ENCODE measurements around the gene METTL15. TPM values are rescaled to one million over a fixed set of nuclear protein-coding genes. Genes with fewer than 3 reads are reported as not detected.
"Not testable (repeated sequence)": the region's sequence is repeated elsewhere in the genome, so short reads cannot be mapped to it uniquely, and the experiment has no call there.

Gene METTL15
- total RNA-seq, result 10 to 100 TPM; 16.5 to 16.6 TPM

GRCh38 chr11:28107750-28108618, at the start of gene METTL15, which contains the start of gene KIF18A:
Gene METTL15, plus strand, starts transcription at chr11:28108388. Its CDS starts 4,947 bp downstream, at chr11:28113335.
Gene KIF18A, minus strand, starts transcription at chr11:28108156. Its CDS starts 10,209 bp downstream, at chr11:28097947.
- CTCF ChIA-PET, result no interaction called here
- Mint-ChIP-seq H3K27ac (peak within 1 kb of the TSS; percentile 100), H3K4me3 (peak within 1 kb of the TSS; percentile 99), H3K4me1 (ENCODE audit: low read depth) (peaks cover 60% of the 10 kb centered on the region), H3K9me3 (ENCODE audit: insufficient read depth) (no peaks in the 10 kb centered on the region), H3K36me3 (ENCODE audit: low read depth) (peaks cover 23% of the 10 kb centered on the region), H3K27me3 (ENCODE audit: low read depth) (no peaks in the 10 kb centered on the region)
- DNase-seq, result peak; percentile 99
- peak; percentile 88 for ATAC-seq
- POLR2A ChIA-PET, result interaction anchor here (0.7 to 1.5 kb wide), 8 partner anchors 10 to 601 kb away, joined by 3 to 12 read pairs (median 3); partner anchors contain the start of gene LIN7C

- H3K27ac Mint-ChIP-seq, result no peak overlapping the region
- ATAC-seq (no peak), DNase-seq (no peak)
- H3K4me3 Mint-ChIP-seq, result no peak overlapping the region
- no peaks in the 10 kb centered on the region for H3K4me1 Mint-ChIP-seq (ENCODE audit: low read depth)
- no peaks in the 10 kb centered on the region for H3K9me3 Mint-ChIP-seq (ENCODE audit: insufficient read depth)
- H3K27me3 Mint-ChIP-seq (ENCODE audit: low read depth), result no peaks in the 10 kb centered on the region
- H3K36me3 Mint-ChIP-seq (ENCODE audit: low read depth), result peaks cover 48% of the 10 kb centered on the region
- ChIA-PET POLR2A (no interaction called here), CTCF (no interaction called here)
These were observed 36.9 kb upstream of the METTL15 start for GRCh38 chr11:28071305-28071704.

GRCh38 chr11:28072321-28072720, 35.9 kb upstream of the METTL15 start:
- H3K4me1 Mint-ChIP-seq (ENCODE audit: low read depth), result no peaks in the 10 kb centered on the region
- no peak overlapping the region for H3K27ac Mint-ChIP-seq
- CTCF ChIA-PET, result interaction anchor here (1.1 kb wide), 1 partner anchor 12 kb away, joined by 3 read pairs; no protein-coding TSS in a partner anchor
- H3K27me3 Mint-ChIP-seq (ENCODE audit: low read depth), result no peaks in the 10 kb centered on the region
- POLR2A ChIA-PET, result interaction anchor here (0.6 kb wide), 1 partner anchor 1087 kb away, joined by 3 read pairs; no protein-coding TSS in a partner anchor
- H3K36me3 Mint-ChIP-seq (ENCODE audit: low read depth), result peaks cover 47% of the 10 kb centered on the region
- H3K9me3 Mint-ChIP-seq (ENCODE audit: insufficient read depth), result no peaks in the 10 kb centered on the region
- H3K4me3 Mint-ChIP-seq, result no peak overlapping the region
- ATAC-seq, result no peak
- no peak for DNase-seq

- H3K9me3 Mint-ChIP-seq (ENCODE audit: insufficient read depth), result no peaks in the 10 kb centered on the region
- ATAC-seq (no peak), DNase-seq (no peak)
- H3K36me3 Mint-ChIP-seq (ENCODE audit: low read depth), result peaks cover 32% of the 10 kb centered on the region
- H3K4me3 Mint-ChIP-seq, result no peak overlapping the region
- no peaks in the 10 kb centered on the region for H3K4me1 Mint-ChIP-seq (ENCODE audit: low read depth)
- CTCF ChIA-PET, result no interaction called here
- no peak overlapping the region for H3K27ac Mint-ChIP-seq
- POLR2A ChIA-PET, result no interaction called here
- no peaks in the 10 kb centered on the region for H3K27me3 Mint-ChIP-seq (ENCODE audit: low read depth)
These were observed 30.7 kb upstream of the METTL15 start for GRCh38 chr11:28077521-28077920.

GRCh38 chr11:28083118-28083517, 25.1 kb upstream of the METTL15 start:
- POLR2A ChIA-PET, result no interaction called here
- Mint-ChIP-seq H3K4me3 (no peak overlapping the region), H3K27me3 (ENCODE audit: low read depth) (no peaks in the 10 kb centered on the region), H3K9me3 (ENCODE audit: insufficient read depth) (no peaks in the 10 kb centered on the region), H3K36me3 (ENCODE audit: low read depth) (peaks cover 30% of the 10 kb centered on the region), H3K27ac (no peak overlapping the region), H3K4me1 (ENCODE audit: low read depth) (no peaks in the 10 kb centered on the region)
- ATAC-seq, result no peak
- CTCF ChIA-PET, result no interaction called here
- no peak for DNase-seq

DNA sequence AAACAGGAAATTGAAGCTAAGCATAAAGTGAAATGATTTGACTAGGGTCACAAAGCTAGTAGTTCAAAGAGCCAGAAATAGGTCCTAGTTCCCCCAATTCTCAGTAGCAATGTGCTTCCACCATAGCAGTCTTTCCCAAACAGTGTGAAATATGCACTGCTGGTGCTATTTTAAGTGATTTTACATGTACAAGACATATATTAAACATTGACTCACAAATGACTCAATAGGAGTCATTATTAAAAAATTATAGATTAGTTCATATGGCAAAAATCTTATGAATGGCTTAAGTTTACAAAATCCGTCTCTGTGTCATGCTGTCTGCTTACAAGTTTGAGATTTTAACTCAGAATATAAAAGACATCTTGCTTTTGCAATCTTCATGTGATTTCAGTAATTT, 21.6 kb upstream of the METTL15 start:
- no peak for ATAC-seq
- Mint-ChIP-seq H3K36me3 (ENCODE audit: low read depth) (peaks cover 28% of the 10 kb centered on the region), H3K27ac (no peak overlapping the region), H3K9me3 (ENCODE audit: insufficient read depth) (no peaks in the 10 kb centered on the region), H3K27me3 (ENCODE audit: low read depth) (no peaks in the 10 kb centered on the region), H3K4me1 (ENCODE audit: low read depth) (no peaks in the 10 kb centered on the region), H3K4me3 (no peak overlapping the region)
- POLR2A ChIA-PET, result no interaction called here
- DNase-seq, result no peak
- CTCF ChIA-PET, result interaction anchor here (0.6 kb wide), 1 partner anchor 601 kb away, joined by 4 read pairs; no protein-coding TSS in a partner anchor

GRCh38 chr11:28087192-28087591, 21.0 kb upstream of the METTL15 start:
- CTCF ChIA-PET, result interaction anchor here (0.6 kb wide), 1 partner anchor 601 kb away, joined by 4 read pairs; no protein-coding TSS in a partner anchor
- H3K4me3 Mint-ChIP-seq; H3K27ac Mint-ChIP-seq; H3K27me3 Mint-ChIP-seq (ENCODE audit: low read depth); POLR2A ChIA-PET; DNase-seq; H3K4me1 Mint-ChIP-seq (ENCODE audit: low read depth); H3K9me3 Mint-ChIP-seq (ENCODE audit: insufficient read depth); ATAC-seq: not testable (repeated sequence)
- H3K36me3 Mint-ChIP-seq (ENCODE audit: low read depth), result peaks cover 22% of the 10 kb centered on the region

DNA sequence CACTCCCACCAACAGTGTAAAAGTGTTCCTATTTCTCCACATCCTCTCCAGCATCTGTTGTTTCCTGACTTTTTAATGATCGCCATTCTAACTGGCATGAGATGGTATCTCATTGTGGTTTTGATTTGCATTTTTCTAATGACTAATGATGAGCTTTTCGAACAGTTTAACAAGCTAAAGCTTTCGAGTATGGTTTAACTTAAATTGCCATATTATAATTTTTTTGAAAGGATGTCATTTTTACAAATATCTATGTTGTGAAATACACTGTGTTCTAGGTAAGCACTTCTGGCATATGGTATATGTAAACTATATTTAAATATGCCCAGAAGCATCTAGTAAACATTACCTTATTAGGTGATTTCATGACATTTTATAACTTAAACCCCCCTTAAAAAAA, 20.5 kb upstream of the METTL15 start:
- DNase-seq; H3K4me3 Mint-ChIP-seq; H3K27me3 Mint-ChIP-seq (ENCODE audit: low read depth); CTCF ChIA-PET; H3K9me3 Mint-ChIP-seq (ENCODE audit: insufficient read depth); POLR2A ChIA-PET; ATAC-seq; H3K4me1 Mint-ChIP-seq (ENCODE audit: low read depth); H3K27ac Mint-ChIP-seq: not testable (repeated sequence)
- peaks cover 19% of the 10 kb centered on the region for H3K36me3 Mint-ChIP-seq (ENCODE audit: low read depth)

DNA sequence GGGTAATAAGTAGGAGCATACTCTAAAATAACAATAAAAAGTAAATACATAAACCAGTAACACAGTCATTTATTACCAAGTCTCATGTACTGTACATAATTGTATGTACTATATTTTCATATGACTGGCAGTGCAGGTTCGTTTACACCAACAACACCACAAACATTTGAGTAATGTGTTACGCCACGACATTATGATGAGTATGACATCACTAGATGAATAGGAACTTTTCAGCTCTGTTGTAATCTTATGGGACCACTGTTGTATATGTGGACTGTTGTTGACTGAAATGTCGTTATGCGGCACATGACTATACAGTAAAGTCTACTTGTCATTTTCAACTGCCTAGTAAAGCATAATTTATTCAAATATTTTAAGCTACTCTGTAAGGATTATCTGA, 18.8 kb upstream of the METTL15 start:
- no peak for ATAC-seq
- CTCF ChIA-PET, result interaction anchor here (1.3 kb wide), 1 partner anchor 16 kb away, joined by 3 read pairs; no protein-coding TSS in a partner anchor
- H3K27me3 Mint-ChIP-seq (ENCODE audit: low read depth), result no peaks in the 10 kb centered on the region

DNA sequence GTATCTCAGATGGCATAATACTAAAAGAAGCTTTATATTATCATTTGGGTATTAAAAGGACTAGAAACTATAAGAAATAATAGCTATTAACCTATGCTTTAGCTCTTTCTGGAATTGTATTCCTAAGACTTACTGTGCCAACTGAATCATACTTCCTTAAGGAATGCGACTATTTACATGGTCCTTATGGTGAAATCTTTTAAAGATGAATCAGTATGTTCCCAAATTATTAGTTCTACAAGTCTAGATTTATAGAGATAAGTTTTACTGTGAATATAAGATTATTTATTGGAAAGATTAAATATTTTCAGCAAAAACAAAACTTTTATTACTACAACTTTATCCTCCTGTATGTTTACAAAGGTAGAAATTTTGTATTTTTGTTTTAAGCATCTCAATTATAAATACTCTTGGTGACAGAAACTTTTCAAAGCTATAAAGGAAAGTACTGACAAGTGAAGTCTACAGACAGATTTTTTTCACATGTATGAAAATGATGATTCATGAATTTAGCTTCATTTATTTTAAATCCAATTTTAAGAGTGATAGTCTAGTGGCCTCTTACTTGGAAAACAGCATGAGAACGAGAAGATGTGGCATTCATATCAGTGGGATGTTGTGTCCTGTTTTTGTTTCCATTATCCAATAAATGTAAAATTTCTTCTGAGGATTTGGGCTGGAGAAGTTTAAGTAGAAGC, 18.0 kb upstream of the METTL15 start:
- Mint-ChIP-seq H3K4me1 (ENCODE audit: low read depth) (no peaks in the 10 kb centered on the region), H3K36me3 (ENCODE audit: low read depth) (peaks cover 28% of the 10 kb centered on the region), H3K27me3 (ENCODE audit: low read depth) (no peaks in the 10 kb centered on the region), H3K9me3 (ENCODE audit: insufficient read depth) (no peaks in the 10 kb centered on the region), H3K4me3 (no peak overlapping the region), H3K27ac (no peak overlapping the region)
- CTCF ChIA-PET, result interaction anchor here (1.3 kb wide), 1 partner anchor 15 kb away, joined by 3 read pairs; no protein-coding TSS in a partner anchor
- DNase-seq, result no peak
- ATAC-seq, result no peak
- POLR2A ChIA-PET, result interaction anchor here (1.5 kb wide), 1 partner anchor 17 kb away, joined by 4 read pairs; the partner anchor contains the start of gene KIF18A

More for the DNA sequence above, 18.8 kb upstream of the METTL15 start:
- H3K36me3 Mint-ChIP-seq (ENCODE audit: low read depth), result peaks cover 24% of the 10 kb centered on the region
- POLR2A ChIA-PET, result interaction anchor here (1.5 kb wide), 1 partner anchor 18 kb away, joined by 4 read pairs; the partner anchor contains the start of gene KIF18A
- no peak for DNase-seq
- H3K27ac Mint-ChIP-seq, result no peak overlapping the region
- no peak overlapping the region for H3K4me3 Mint-ChIP-seq
- H3K4me1 Mint-ChIP-seq (ENCODE audit: low read depth), result no peaks in the 10 kb centered on the region
- no peaks in the 10 kb centered on the region for H3K9me3 Mint-ChIP-seq (ENCODE audit: insufficient read depth)

DNA sequence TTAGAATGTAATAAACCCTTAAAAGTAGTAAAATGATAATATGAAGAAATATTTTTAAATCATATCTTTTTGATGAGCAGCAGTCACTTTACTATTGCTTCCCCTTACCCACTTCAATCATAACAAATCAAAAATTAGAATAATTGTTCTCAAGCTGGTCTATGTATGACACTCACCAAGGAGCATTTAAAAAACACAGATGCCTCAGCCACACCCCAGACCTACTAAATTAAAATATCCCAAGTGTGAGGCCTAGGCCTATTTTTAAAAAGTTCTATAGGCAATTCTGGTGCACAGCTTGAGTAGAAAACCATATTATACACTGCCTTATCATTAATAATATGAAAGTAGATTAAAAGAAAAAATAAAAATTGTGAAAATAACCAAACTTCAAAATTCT, 15.4 kb upstream of the METTL15 start:
- ChIA-PET POLR2A (no interaction called here), CTCF (no interaction called here)
- Mint-ChIP-seq H3K9me3 (ENCODE audit: insufficient read depth) (no peaks in the 10 kb centered on the region), H3K4me3 (no peak overlapping the region), H3K36me3 (ENCODE audit: low read depth) (peaks cover 36% of the 10 kb centered on the region), H3K4me1 (ENCODE audit: low read depth) (peaks cover 2% of the 10 kb centered on the region), H3K27me3 (ENCODE audit: low read depth) (no peaks in the 10 kb centered on the region), H3K27ac (no peak overlapping the region)
- ATAC-seq (no peak), DNase-seq (no peak)

DNA sequence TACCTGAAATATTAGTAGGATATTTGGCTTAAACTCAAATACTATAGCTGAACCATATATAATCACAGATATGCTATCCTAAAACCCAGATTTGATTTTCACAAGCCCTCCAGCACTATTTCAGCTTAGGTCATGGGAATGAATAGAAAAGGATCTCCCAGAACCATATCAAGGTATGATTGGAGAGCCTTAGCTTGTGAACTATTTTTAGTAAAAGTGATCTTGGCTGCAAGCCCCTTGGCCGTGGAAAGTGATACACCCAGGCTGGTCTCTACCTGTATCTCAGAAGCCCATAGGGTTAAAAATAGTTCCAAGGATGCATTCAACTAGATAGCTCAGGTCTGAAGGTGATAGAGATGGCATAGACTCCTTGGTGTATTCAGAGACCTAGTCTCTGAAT, 9.9 kb upstream of the METTL15 start:
- ChIA-PET CTCF (no interaction called here), POLR2A (no interaction called here)
- H3K4me3 Mint-ChIP-seq, result no peak overlapping the region
- DNase-seq (no peak), ATAC-seq (no peak)
- H3K36me3 Mint-ChIP-seq (ENCODE audit: low read depth), result peaks cover 40% of the 10 kb centered on the region
- H3K4me1 Mint-ChIP-seq (ENCODE audit: low read depth), result peaks cover 17% of the 10 kb centered on the region
- no peaks in the 10 kb centered on the region for H3K27me3 Mint-ChIP-seq (ENCODE audit: low read depth)
- no peak overlapping the region for H3K27ac Mint-ChIP-seq
- H3K9me3 Mint-ChIP-seq (ENCODE audit: insufficient read depth), result no peaks in the 10 kb centered on the region

All from activated CD8-positive, alpha-beta T cell treated with anti-CD3 and anti-CD28 coated beads, Interleukin-2, amount 10 ng/mL, durations not matched to agents 7 days and 5 days (primary cell).